ENCODE measurements around the gene CX3CR1. TPM values are rescaled to one million over a fixed set of nuclear protein-coding genes. Genes with fewer than 3 reads are reported as not detected.
A peak's percentile ranks its signal among the peaks of the same experiment; 100 is the strongest.

CX3CR1 gene
- total RNA-seq, 1 donor from 2014 or later = 4.8 TPM

- DNase-seq = peak; percentile 76
Observed at GRCh38 chr3:39291903-39292329, 12.1 kb upstream of the CX3CR1 start.

GRCh38 chr3:39290255-39290654 is 10.4 kb upstream of the CX3CR1 start:
- no peak for DNase-seq

DNA sequence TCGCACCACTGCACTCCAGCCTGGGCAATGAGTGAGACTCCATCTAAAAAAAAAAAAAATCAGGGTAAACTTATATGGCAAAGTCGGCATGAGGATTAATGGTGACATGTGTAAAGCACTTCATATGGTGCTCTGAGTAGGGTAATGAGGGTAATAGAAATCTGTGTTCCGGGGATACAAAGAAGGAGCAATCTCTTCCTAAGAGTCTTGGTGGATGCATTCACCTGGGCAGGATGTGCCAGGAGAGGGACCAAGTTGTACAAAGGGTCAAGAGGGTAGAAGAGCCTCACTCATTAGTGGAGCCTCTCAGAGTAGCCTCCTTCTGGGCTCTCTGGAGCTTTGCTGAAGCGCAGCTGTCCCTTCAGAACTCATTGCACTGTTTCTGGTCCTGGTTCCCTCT is 9.3 kb upstream of the CX3CR1 start:
- no peak for DNase-seq

- DNase-seq = peak; percentile 89
Observed at GRCh38 chr3:39288300-39288808, 8.5 kb upstream of the CX3CR1 start.

DNA sequence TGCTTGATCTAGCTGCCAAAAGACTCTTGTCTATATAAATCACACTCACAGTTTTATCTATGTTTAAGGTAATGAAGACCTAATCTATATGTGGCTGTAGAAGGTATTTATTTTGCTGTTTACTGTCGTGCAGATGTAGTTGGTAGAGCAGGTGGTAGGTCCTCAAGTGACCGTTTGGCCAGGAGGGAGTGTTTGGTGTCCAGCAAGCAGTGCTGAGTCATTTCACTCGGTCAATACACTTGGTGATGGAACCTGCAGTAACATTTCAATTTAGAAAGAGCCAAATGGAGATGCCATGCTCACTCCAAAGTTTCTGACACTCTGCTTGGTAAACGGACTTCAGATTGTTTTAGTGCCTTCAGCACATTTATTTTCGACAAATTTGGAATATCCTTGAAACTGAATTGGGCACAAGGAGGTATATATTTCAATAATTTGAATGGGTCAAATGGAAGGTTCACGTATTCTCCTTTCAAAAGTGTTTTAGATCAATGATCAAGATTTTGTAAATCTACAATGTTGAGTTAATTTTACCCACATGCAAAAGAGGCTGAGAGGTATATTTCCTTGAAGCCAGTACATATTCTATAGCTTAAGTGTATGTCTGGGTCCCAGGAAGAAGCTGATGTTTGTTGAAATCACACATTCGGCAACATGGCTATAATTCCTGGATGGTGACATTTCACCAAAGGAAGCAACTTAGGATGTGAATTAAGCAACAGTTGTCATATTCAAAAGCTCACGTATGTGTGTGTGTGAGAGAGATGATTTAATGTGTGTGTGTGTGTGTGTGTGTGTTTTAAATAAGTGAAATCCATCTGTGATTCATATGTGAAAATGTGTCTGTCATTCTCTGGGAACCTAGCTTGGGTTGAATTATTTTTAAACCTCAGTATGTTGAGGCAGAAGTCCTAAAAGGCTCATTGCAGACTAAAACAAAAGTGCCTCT is 7.7 kb upstream of the CX3CR1 start:
- no peak for DNase-seq

- no peak for DNase-seq
Observed at GRCh38 chr3:39286771-39287170, 6.9 kb upstream of the CX3CR1 start.

DNA sequence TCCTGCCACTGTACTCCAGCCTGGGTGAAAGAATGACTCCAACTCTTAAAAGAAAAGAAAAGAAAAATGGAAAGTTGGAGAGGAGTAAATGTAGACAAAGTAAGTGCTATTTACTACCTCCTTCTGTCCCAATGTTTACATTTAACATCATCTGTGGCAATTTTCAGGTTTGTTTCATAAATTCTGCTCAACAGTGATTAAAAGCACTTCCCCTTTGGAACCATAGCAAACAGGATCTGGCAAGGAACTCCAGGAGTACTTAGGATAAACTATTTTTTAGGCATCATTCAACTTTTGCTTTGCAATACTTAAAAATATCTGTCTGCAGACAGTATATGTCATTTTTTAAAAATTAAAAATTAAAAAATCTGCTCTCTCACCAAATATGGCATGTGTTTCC is 5.5 kb upstream of the CX3CR1 start:
- DNase-seq = no peak

DNA sequence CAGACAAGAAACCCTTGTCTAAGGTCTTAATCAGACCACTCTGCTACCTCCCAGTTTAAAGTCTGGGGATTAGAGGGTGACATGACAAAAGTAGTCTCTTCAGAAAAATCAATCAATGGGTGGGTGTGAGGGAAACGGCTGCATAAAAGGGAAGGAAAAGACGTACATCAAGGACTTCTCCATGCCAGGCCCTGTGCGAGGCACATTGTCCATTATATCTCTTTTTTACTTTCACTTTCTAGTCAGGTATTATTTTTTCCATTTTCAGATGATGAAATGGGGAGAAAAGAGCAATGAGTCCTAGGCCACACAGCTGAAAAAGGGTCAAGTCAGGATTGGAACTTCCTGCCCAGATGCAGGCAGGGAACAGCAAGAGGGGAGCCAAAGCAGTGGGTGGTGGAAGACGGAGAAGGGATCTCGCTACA is 4.6 kb upstream of the CX3CR1 start:
- DNase-seq = no peak

DNA sequence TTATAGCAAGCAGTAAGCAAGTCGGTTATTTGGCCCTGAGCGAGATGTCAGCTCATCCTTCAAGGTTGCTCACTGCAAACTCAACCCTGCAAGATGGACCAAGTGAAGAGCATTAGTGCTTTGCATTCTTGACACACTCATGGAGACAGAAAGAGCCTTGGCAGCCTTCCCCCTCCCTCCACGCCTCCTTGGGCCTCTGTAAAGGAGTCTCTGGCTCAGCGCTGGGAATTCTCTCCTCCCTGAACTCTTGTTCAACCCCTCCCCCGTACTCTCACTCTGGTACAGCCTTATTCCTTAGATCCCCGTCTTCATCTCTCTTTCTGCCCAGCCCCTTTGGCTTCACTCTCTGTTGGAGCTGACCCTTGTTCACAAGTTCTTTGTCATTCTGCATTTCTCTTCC is 2.2 kb upstream of the CX3CR1 start:
- no peak for DNase-seq

DNA sequence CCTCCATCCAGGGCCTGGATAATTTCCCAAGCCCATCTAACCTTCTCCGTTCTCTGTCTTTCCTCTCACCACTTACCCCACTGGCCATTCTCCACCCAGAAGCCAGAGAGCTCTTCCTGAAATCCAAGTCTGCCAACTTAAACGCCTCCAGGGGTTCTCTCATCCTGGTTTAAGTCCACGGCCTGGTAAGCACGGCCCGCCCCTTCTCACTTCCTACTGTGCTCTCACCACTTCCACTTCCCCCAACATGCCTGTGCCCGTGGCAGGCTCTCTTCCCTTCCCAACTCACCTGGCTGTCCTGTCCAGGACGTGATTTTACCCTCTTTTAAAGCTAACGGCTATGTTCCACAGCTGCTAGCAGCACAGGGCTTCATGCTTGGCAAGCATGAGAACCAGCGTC is 1.7 kb upstream of the CX3CR1 start:
- DNase-seq = no peak

DNA sequence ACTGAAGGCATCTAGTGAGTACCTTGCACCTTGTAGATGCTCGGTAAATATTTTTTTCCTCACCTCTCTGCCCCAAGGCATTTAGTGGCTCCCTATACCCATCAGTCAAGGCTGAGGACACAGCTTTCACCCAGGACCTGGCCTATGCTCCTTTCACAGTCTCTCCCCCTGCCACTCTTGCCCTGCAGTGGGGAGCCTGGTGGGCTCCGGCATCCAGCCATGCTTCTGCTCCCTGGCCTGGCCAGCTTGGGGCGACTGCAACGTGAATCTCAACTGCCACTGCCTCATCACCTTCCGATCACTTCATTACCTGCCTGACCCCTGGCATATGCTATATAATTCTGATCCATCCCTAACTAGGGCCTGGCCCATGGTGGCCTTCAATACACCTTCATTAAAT is 735 bp upstream of the CX3CR1 start:
- DNase-seq = no peak

DNA sequence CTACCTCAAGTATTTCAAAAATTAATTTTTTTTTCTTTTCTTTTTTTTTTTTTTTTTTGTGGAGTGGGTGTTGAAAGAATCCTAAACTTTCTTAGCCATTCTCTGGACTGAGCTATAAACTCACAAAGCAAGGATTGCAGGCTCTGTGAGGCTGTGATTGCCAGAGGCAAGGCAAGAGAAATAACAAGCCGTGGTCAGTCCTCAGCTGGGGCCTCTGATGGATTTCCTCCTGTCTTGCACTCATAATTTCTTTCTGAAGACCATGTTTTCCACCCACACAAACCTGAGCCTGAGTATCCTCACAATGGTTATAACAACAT is 1.3 kb downstream of the CX3CR1 start:
- no peak for DNase-seq

DNA sequence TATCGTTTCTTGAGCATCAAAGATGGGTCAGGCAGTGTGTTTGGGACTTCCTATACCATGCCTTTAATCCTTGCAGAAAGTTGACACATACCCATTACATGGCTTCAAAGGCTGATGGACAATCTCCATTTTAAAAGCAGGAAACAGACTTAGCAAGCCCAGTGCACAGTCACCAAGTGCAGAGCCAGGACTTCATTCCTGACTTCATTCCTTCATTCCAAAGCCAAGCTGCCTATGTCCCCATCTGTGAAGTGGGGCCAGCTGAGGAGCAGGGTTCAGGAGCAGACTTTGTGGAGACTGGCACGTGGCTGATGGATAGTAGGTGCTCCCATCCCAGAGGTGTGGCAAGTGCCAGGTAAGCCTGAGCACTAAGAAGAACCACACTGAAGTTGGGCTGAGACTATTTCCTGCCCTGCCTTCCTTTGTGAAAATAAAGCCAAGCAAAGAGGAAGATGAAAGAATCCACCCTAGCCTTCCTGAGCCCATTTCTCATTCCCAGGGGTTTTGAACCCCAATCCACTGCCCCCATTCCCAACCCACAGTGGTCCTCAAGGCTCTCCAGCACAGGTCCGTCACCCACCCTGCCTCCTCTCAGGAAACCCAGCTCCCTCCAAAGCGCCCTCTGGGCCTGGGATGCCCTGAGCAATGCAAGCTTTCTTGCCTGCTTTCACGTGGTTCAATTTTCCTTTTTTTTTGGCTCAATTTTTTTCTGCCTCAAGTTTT is 1.8 kb downstream of the CX3CR1 start:
- no peak for DNase-seq

DNA sequence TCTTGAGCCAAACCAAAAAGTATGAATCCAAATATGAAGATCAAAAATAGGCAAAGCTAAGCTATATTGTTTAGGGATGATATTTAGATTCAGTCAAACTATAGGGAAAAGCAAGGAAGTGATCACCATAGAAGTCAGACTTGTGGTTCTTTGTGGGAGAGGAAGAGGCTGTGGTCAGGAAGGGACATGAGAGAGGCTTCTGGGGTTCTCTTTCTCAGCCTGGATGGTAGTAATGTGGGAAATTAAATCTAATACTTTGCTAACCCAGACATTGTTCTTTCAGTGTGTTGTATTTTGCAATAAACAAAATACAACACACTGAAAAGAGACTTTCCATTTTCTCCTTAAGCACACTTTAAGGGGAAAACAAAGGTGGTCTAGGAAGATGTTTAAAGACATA is 3.1 kb downstream of the CX3CR1 start:
- no peak for DNase-seq

GRCh38 chr3:39275963-39276593 is 3.8 kb downstream of the CX3CR1 start:
- DNase-seq = no peak

GRCh38 chr3:39275052-39275451 is 4.8 kb downstream of the CX3CR1 start:
- no peak for DNase-seq

DNA sequence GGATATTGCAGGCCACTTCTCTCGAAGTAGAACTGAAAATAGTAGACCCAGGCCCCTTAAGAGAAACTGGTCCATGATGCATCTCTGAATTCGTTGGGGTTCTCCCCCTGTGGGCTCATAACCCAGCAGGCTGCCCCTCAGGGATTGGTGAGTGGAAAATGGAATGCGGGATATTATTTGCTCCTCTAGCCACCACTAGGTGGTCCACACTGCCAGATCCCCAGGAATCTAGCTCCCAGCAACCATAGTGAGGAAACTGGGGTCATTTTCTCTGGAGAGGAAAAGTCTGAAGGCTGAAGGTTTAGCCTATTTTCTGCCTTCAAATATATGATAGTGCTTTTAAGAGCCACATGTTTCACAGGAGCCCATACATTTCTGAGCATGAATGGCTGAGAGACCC is 6.7 kb downstream of the CX3CR1 start:
- no peak for DNase-seq

- no peak for DNase-seq
Observed at GRCh38 chr3:39272191-39272590, 7.6 kb downstream of the CX3CR1 start.

DNA sequence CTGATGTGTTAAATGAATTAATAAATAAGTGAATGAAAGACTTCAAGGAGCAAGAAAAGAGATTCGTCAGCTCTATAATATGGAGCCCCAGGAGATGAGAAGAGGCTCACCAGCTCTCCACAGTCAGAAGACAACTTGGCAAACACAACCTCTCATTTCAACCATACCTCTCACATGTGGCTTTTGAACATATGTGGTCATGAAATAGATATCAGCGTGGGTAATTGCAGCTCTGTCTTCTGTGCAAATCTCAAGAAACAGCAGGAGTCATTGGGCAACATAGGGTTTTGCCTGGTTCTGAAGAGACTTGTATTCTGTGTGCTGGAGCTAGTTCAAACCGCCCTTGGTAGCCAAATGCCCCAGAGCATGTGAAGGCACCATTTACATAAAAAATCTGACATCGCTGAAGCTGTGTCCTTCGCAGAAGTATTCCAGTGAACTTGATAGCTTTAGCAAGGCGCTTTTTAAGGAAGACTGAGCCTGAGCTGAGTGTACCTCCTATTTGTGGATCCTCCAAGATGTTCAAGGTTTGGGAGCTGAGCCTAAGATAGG is 8.4 kb downstream of the CX3CR1 start:
- no peak for DNase-seq

GRCh38 chr3:39269528-39269927 is 10.3 kb downstream of the CX3CR1 start:
- DNase-seq = no peak

GRCh38 chr3:39268549-39268900 is 11.3 kb downstream of the CX3CR1 start:
- peak; percentile 52 for DNase-seq

- no peak for DNase-seq
Observed at GRCh38 chr3:39267631-39268548, 11.9 kb downstream of the CX3CR1 start.

All from tongue (tissue), 2 donors.